Fibroblast of pulmonary artery (primary cell): Measurements from ENCODE around the gene CNOT6.
A peak's percentile ranks its signal among the peaks of the same experiment; 100 is the strongest.
"Not testable (repeated sequence)": the region's sequence is repeated elsewhere in the genome, so short reads cannot be mapped to it uniquely, and the experiment has no call there.

ENCODE experiments used
- DNase-seq: peaks from one replicate; pipeline ENCODE4 v3.0.0-alpha.2; 2010; ENCODE audit warnings: low read depth
- H3K4me3 ChIP-seq: replicated peaks from 2 replicates; pipeline ENCODE4 v1.5.1; 2011; ENCODE audit warnings: low read depth, mild to moderate bottlenecking, control low read depth, low read length, moderate library complexity
- CTCF ChIP-seq: IDR thresholded peaks from 2 replicates; pipeline ENCODE4 v1.5.1; 2011; ENCODE audit warnings: mild to moderate bottlenecking, control low read depth, low read length, inconsistent platforms; ENCODE audit errors: missing control alignments

CNOT6 gene

DNA sequence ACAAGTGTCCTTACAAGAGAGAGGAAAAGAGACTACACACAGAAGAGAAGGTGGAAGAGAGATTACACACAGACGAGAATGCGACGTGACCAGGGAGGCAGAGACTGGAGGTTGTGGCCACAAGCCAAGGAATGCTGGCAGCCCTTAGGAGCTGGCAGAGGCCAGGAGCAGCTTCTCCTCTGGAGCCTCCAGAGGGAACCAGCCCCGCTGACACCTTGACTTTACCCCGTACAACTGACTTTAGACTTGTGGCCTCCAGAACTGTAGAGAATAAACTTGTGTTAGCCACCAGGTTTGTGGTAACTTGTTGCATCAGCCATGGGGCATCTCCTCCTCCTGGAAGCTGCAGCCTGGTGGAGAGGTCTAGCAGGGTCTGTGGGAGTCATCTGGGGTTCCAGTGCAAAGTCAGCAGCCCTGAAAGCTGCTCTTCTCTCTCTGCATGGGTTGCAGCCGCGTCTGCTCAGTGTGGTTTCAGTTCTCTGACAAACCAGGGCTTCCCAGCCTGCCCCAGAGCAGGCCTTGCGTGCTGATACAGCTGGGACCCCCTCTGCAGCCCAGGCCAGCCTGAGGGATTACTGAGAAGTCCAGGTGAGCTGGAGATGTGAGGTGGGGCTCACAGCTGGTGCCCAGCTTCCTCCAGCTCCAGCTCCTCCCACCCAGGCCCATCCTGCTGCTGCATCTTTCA, 30.8 kb upstream of the CNOT6 start:
- no peak for TF ChIP-seq CTCF
- H3K4me3 ChIP-seq = no peak overlapping the region
- no peak for DNase-seq

- no peak overlapping the region for H3K4me3 ChIP-seq
- DNase-seq = no peak
- no peak for TF ChIP-seq CTCF
These were observed 30.1 kb upstream of the CNOT6 start for GRCh38 chr5:180463916-180464602.

GRCh38 chr5:180464603-180464970, 29.6 kb upstream of the CNOT6 start:
- DNase-seq = no peak
- TF ChIP-seq CTCF = no peak
- no peak overlapping the region for H3K4me3 ChIP-seq

GRCh38 chr5:180465052-180465451, 29.1 kb upstream of the CNOT6 start:
- not testable (repeated sequence) for DNase-seq, H3K4me3 ChIP-seq

GRCh38 chr5:180466316-180466715, 27.9 kb upstream of the CNOT6 start:
- H3K4me3 ChIP-seq = no peak overlapping the region
- no peak for DNase-seq
- no peak for TF ChIP-seq CTCF

- peak; percentile 39 for DNase-seq
- TF ChIP-seq CTCF = no peak
- no peak overlapping the region for H3K4me3 ChIP-seq
These were observed 26.9 kb upstream of the CNOT6 start for GRCh38 chr5:180467028-180467975.
